Measurements from ENCODE around the gene ACVRL1. TPM values are rescaled to one million over a fixed set of nuclear protein-coding genes. Genes with fewer than 3 reads are reported as not detected.

The ACVRL1 gene
- total RNA-seq, 1 experiment from 2014 or later, result not detected

DNA sequence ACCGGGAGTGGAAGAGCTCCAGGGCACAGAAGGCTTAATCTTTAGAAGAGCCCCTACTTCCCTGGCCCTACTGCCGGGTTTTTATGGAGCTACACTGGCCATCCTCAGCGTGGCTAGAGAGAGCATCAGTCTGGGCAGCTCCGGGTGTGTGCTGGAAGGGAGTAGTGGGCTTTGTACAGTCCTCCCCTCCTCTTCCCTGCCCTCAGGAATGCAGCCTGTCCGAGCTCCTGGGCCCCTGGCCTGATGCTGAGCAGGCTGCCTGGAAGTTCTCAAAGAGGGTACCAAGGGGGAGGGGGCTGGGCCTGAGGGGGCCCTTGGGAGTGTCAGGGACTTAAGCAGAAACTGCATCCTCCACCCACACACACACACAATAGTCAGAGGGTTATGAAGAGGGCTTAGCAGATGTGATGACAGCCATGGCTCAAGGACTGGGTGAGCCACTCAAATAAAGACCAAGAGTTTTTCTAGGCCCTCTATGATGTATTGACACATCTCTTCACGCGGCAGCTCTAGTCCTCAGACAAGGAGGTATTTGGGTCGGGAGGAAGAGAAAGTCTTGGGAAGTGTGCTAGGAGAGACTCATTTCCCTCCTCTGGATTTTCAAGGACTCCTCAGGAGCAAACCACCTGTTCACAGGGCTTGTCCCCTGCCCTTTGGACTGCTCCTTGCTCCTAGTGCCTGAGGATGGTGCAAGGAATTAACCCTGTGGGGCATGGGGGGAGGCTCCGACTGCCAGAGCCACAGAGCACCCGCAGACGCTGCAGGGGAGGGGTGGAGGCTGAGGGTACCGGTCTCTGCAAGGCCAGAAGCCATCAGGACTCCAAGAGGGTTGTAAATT, 42.3 kb upstream of the ACVRL1 start:
- peak overlapping the region; percentile 68 for H3K4me3 Mint-ChIP-seq (ENCODE audit: unreplicated experiment)
- DNase-seq, result no peak
- POLR2A ChIA-PET, result interaction anchor here (0.5 to 1.0 kb wide), 2 partner anchors 17 to 1075 kb away, joined by 3 to 4 read pairs; partner anchors contain the start of gene FIGNL2

DNA sequence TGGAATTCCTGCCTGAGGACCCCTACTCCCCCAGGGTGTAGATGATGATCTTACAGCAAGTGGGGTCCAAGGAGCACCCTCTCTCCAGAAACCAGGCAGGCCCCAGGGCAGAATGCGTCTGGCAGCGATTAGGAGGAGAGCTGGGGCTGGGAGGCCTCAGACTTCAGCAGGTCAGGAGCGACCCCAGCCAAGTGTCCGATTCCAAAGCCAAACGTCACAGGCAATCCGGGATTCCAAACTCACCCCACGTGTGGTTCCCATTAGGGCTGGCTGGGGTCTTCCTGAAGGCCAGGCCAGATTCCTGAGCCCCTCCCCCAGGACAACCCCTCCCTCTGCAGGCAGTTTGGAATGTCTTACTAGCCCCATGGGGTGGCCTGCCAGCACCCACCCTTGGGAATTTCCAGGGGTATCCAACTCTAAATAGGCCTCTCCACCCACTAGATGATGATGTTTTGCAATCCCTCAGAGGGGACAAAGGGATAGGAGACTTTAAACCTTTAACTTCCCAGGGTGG, 41.5 kb upstream of the ACVRL1 start:
- POLR2A ChIA-PET, result no interaction called here
- Mint-ChIP-seq H3K9me3 (ENCODE audit: unreplicated experiment) (no peaks in the 10 kb centered on the region), H3K4me3 (ENCODE audit: unreplicated experiment) (no peak overlapping the region), H3K4me1 (ENCODE audit: low read depth, unreplicated experiment) (peaks cover 29% of the 10 kb centered on the region), H3K27me3 (ENCODE audit: insufficient read depth, unreplicated experiment) (no peaks in the 10 kb centered on the region), H3K27ac (ENCODE audit: unreplicated experiment) (no peak overlapping the region), H3K36me3 (ENCODE audit: insufficient read depth, unreplicated experiment) (peaks cover 9% of the 10 kb centered on the region)
- intact Hi-C loops (cut with micrococcal nuclease; ENCODE audit: unreplicated experiment), result loop anchor here (5.0 kb wide), 1 partner anchor 444 kb away; the partner anchor contains the start of gene SLC4A8
- Histone ChIP-seq H3K27me3 (replicated peaks; ENCODE audit: control insufficient read depth, insufficient read depth, low read length) (no peaks in the 10 kb centered on the region), H3K4me3 (ENCODE audit: low read depth, low read length) (no peak overlapping the region), H3K9me3 (no peaks in the 10 kb centered on the region), H3K36me3 (ENCODE audit: control insufficient read depth, insufficient read depth, low read length) (no peaks in the 10 kb centered on the region), H3K4me1 (peaks cover 42% of the 10 kb centered on the region)
- TF ChIP-seq, protein P1, sequence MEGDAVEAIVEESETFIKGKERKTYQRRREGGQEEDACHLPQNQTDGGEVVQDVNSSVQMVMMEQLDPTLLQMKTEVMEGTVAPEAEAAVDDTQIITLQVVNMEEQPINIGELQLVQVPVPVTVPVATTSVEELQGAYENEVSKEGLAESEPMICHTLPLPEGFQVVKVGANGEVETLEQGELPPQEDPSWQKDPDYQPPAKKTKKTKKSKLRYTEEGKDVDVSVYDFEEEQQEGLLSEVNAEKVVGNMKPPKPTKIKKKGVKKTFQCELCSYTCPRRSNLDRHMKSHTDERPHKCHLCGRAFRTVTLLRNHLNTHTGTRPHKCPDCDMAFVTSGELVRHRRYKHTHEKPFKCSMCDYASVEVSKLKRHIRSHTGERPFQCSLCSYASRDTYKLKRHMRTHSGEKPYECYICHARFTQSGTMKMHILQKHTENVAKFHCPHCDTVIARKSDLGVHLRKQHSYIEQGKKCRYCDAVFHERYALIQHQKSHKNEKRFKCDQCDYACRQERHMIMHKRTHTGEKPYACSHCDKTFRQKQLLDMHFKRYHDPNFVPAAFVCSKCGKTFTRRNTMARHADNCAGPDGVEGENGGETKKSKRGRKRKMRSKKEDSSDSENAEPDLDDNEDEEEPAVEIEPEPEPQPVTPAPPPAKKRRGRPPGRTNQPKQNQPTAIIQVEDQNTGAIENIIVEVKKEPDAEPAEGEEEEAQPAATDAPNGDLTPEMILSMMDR (IDR thresholded peaks at IDR 0.05; ENCODE audit: insufficient read depth in 1 of 2, low read depth in 1 of 2, low read length in 1 of 2, severe bottlenecking in 1 of 2, unreplicated experiment in 1 of 2), result no peak
- no TSS peak for BruUV-seq (replicated peaks)
- DNase-seq, result no peak
- CTCF ChIA-PET, result interaction anchor here (0.9 kb wide), 1 partner anchor 13 kb away, joined by 3 read pairs; no protein-coding TSS in a partner anchor

More for the DNA sequence above, 42.3 kb upstream of the ACVRL1 start:
- TF ChIP-seq, protein P1 (IDR thresholded peaks at IDR 0.05; ENCODE audit: insufficient read depth in 1 of 2, low read depth in 1 of 2, low read length in 1 of 2, severe bottlenecking in 1 of 2, unreplicated experiment in 1 of 2), result no peak
- Mint-ChIP-seq H3K27ac (ENCODE audit: unreplicated experiment) (peak overlapping the region; percentile 16), H3K9me3 (ENCODE audit: unreplicated experiment) (no peaks in the 10 kb centered on the region), H3K4me1 (ENCODE audit: low read depth, unreplicated experiment) (peaks cover 26% of the 10 kb centered on the region), H3K36me3 (ENCODE audit: insufficient read depth, unreplicated experiment) (peaks cover 9% of the 10 kb centered on the region), H3K27me3 (ENCODE audit: insufficient read depth, unreplicated experiment) (no peaks in the 10 kb centered on the region)
- H3K4me3 ChIP-seq (ENCODE audit: low read depth, low read length), result peak overlapping the region; percentile 50
- H3K9me3 ChIP-seq, result no peaks in the 10 kb centered on the region
- intact Hi-C loops (cut with micrococcal nuclease; ENCODE audit: unreplicated experiment), result loop anchor here (1.0 to 5.0 kb wide), 2 partner anchors 17 to 443 kb away; partner anchors contain the start of genes FIGNL2 and SLC4A8
- H3K27me3 ChIP-seq (replicated peaks; ENCODE audit: control insufficient read depth, insufficient read depth, low read length), result no peaks in the 10 kb centered on the region
- peaks cover 42% of the 10 kb centered on the region for H3K4me1 ChIP-seq
- H3K36me3 ChIP-seq (ENCODE audit: control insufficient read depth, insufficient read depth, low read length), result no peaks in the 10 kb centered on the region
- no TSS peak for BruUV-seq (replicated peaks)
- CTCF ChIA-PET, result interaction anchor here (0.9 to 2.9 kb wide), 6 partner anchors 10 to 160 kb away, joined by 3 to 21 read pairs (median 14); no protein-coding TSS in a partner anchor

DNA sequence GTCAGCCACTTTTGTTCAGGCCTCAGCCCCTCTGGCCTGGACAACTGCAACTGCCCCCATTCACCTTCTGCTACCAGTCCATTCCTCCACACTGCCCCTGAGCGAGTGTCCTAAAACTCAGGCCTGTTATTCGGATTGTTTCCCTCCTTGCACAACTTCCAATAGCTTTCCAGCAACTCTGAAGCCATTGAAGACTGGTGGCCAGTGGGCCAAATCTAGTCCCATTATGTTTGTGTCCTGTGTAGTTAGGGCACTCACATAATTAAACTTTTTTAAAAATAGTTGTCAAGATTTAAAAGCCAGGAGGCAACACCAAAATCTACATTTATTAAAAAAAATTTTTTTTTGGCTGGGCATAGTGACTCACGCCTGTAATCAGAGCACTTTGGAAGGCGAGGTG, 41.0 kb upstream of the ACVRL1 start:
- DNase-seq, result no peak
- CTCF ChIA-PET, result interaction anchor here (0.7 to 1.4 kb wide), 4 partner anchors 9 to 251 kb away, joined by 3 to 5 read pairs (median 4); no protein-coding TSS in a partner anchor
- intact Hi-C loops (cut with micrococcal nuclease; ENCODE audit: unreplicated experiment), result loop anchor here (5.0 kb wide), 1 partner anchor 444 kb away; the partner anchor contains the start of gene SLC4A8
- no peaks in the 10 kb centered on the region for H3K27me3 ChIP-seq (replicated peaks; ENCODE audit: control insufficient read depth, insufficient read depth, low read length)
- H3K36me3 Mint-ChIP-seq (ENCODE audit: insufficient read depth, unreplicated experiment), result peaks cover 9% of the 10 kb centered on the region
- TF ChIP-seq, protein P1 (IDR thresholded peaks at IDR 0.05; ENCODE audit: insufficient read depth in 1 of 2, low read depth in 1 of 2, low read length in 1 of 2, severe bottlenecking in 1 of 2, unreplicated experiment in 1 of 2), result no peak
- H3K36me3 ChIP-seq (ENCODE audit: control insufficient read depth, insufficient read depth, low read length), result no peaks in the 10 kb centered on the region
- H3K27ac Mint-ChIP-seq (ENCODE audit: unreplicated experiment), result no peak overlapping the region
- peaks cover 29% of the 10 kb centered on the region for H3K4me1 Mint-ChIP-seq (ENCODE audit: low read depth, unreplicated experiment)
- no peak overlapping the region for H3K4me3 ChIP-seq (ENCODE audit: low read depth, low read length)
- no TSS peak for BruUV-seq (replicated peaks)
- H3K9me3 ChIP-seq, result no peaks in the 10 kb centered on the region
- H3K4me1 ChIP-seq, result peaks cover 42% of the 10 kb centered on the region
- no peak overlapping the region for H3K4me3 Mint-ChIP-seq (ENCODE audit: unreplicated experiment)
- POLR2A ChIA-PET, result no interaction called here
- no peaks in the 10 kb centered on the region for H3K27me3 Mint-ChIP-seq (ENCODE audit: insufficient read depth, unreplicated experiment)
- H3K9me3 Mint-ChIP-seq (ENCODE audit: unreplicated experiment), result no peaks in the 10 kb centered on the region
